Inflammatory macrophage (primary cell): ENCODE results near the gene SERPINB2.
"Not testable (repeated sequence)": the region's sequence is repeated elsewhere in the genome, so short reads cannot be mapped to it uniquely, and the experiment has no call there.

Source experiments
- DNase-seq, 2 donors: peaks; one replicate each; pipeline ENCODE4 v3.0.0-alpha.2; 2020 to 2022

The SERPINB2 gene

GRCh38 chr18:63936932-63937393 is 49.5 kb downstream of the SERPINB2 start:
- DNase-seq, result no peak

GRCh38 chr18:63940008-63940407 is 52.5 kb downstream of the SERPINB2 start:
- DNase-seq, result no peak

GRCh38 chr18:63940543-63941050 is 53.1 kb downstream of the SERPINB2 start:
- not testable (repeated sequence) for DNase-seq

- no peak for DNase-seq
These were observed 59.7 kb downstream of the SERPINB2 start for GRCh38 chr18:63947051-63947790.

GRCh38 chr18:63949068-63949737 is 61.7 kb downstream of the SERPINB2 start, which contains the start of gene HMSD:
Gene HMSD, plus strand, starts transcription at chr18:63949301. Its CDS starts 4,155 bp downstream, at chr18:63953456.
- peak; percentile 53 to 68 for DNase-seq

- DNase-seq, result no peak
These were observed 63.8 kb downstream of the SERPINB2 start for GRCh38 chr18:63951302-63951705.
